Gastrocnemius medialis (tissue), 4 donors: ENCODE results near the gene STOX1. TPM values are rescaled to one million over a fixed set of nuclear protein-coding genes. Genes with fewer than 3 reads are reported as not detected.
A peak's percentile ranks its signal among the peaks of the same experiment; 100 is the strongest.

ENCODE experiments used
- ATAC-seq, 2 donors: fragments of 150-250 bp; one replicate each; pipeline ENCODE4 v1.9.1; 2016
- DNase-seq, 2 donors: peaks; one replicate each; pipeline ENCODE4 v3.0.0-alpha.2; 2019
- H3K27ac ChIP-seq, 4 donors: fragments of 200-600 bp; sonication (generic); 1 replicate in 1 of 4; 2 replicates in 3 of 4; pipeline ENCODE4 v1.5.1; 2016 to 2018; ENCODE audit warnings: mild to moderate bottlenecking in 2 of 4, moderate library complexity in 1 of 4
- H3K27me3 ChIP-seq, 3 donors: fragments of 200-600 bp; sonication (generic) in 2 of 3; 1 replicate in 1 of 3; 2 replicates in 2 of 3; pipeline versions ENCODE4 v1.5.1 to v1.6.0; 2016 to 2019; ENCODE audit warnings: mild to moderate bottlenecking in 1 of 3, moderate library complexity in 1 of 3
- H3K36me3 ChIP-seq, 2 donors: fragments of 200-600 bp; sonication (generic) in 1 of 2; one replicate each; pipeline ENCODE4 v1.5.1; 2017 to 2018
- H3K4me1 ChIP-seq, 2 donors: fragments of 200-600 bp; sonication (generic) in 1 of 2; one replicate each; pipeline ENCODE4 v1.5.1; 2016 to 2017; ENCODE audit warnings: mild to moderate bottlenecking in 2 of 2
- H3K4me3 ChIP-seq, 4 donors: fragments of 200-600 bp; sonication (generic) in 3 of 4; 1 replicate in 1 of 4; 2 replicates in 3 of 4; pipeline ENCODE4 v1.5.1; 2016 to 2019; ENCODE audit warnings: mild to moderate bottlenecking in 2 of 4
- H3K9me3 ChIP-seq, 3 donors: fragments of 200-600 bp; sonication (generic) in 2 of 3; 1 replicate in 1 of 3; 2 replicates in 2 of 3; pipeline ENCODE4 v1.5.1; 2016 to 2019
- POLR2A ChIP-seq, 2 donors: fragments of 450-650 bp; IDR thresholded peaks; one replicate each; pipeline ENCODE4 v1.6.1; 2017; ENCODE audit warnings: antibody characterized with exemption in 2 of 2, mild to moderate bottlenecking in 2 of 2, moderate library complexity in 2 of 2
- in situ Hi-C, 4 donors: fragments of 200-750 bp; cut with MboI; loops; one replicate each; pipeline versions ENCODE4 v1.15.0 to v1.8.0; 2017; ENCODE audit warnings: low sequenced_read_pairs in 4 of 4
- intact Hi-C: fragments of 100-400 bp; cut with DNase I; formaldehyde crosslinking; loops from one replicate; pipeline ENCODE4 v1.15.1; 2023; ENCODE audit warnings: low total_unique reads
- total RNA-seq, 4 donors: library from RNA; depleted of rRNA; stranded (reverse); fragments of >200 nt; gene quantifications; one replicate each; pipeline versions ENCODE4 v1.1.0 to v1.2.3, GENCODE V29; 2016
- TF ChIP-seq, protein P1 (sequence below), 5 experiments: fragments of 450-650 bp in 3 of 5; fragments of 200-600 bp in 2 of 5; sonication (generic) in 2 of 5; IDR thresholded peaks in 4 of 5; conservative IDR thresholded peaks in 1 of 5; 1 replicate in 4 of 5; 2 replicates in 1 of 5; pipeline ENCODE4 v1.5.1; 2016 to 2019; ENCODE audit warnings: antibody characterized with exemption in 5 of 5, mild to moderate bottlenecking in 3 of 5, moderate library complexity in 3 of 5

STOX1 gene
- total RNA-seq, 4 donors from 2014 or later, result 0.10 to 1.5 (median 1.1) TPM

DNA sequence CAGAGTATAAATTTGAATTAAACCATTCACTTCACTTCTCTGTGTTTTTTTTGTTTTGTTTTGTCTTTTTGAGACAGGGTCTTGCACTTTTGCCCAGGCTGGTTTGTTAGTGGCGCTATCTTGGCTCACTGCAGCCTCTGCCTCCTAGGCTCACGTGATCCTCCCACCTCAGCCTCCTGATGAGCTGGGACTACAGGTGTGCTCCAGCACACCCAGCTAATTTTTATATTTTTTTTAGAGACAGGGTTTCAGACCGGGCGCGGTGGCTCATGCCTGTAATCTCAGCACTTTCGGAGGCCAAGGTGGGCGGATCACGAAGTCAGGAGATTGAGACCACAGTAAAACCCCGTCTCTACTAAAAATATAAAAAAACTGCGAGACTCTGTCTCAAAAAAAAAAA, 36.9 kb upstream of the STOX1 start:
- no peaks in the 10 kb centered on the region for H3K9me3 ChIP-seq
- H3K4me3 ChIP-seq, result no peak overlapping the region
- H3K36me3 ChIP-seq, result peaks cover 5 to 86% of the 10 kb centered on the region in 2 donors
- in situ Hi-C loops, result loop anchor here in 1 of 4 donors (10.0 kb wide), 1 partner anchor 104 kb away; no protein-coding TSS in a partner anchor
- H3K27me3 ChIP-seq, result no peaks in the 10 kb centered on the region
- no peak overlapping the region for H3K27ac ChIP-seq
- intact Hi-C loops, result no loop called here
- TF ChIP-seq POLR2A (IDR thresholded peaks at IDR 0.05), result no peak
- TF ChIP-seq, protein P1, sequence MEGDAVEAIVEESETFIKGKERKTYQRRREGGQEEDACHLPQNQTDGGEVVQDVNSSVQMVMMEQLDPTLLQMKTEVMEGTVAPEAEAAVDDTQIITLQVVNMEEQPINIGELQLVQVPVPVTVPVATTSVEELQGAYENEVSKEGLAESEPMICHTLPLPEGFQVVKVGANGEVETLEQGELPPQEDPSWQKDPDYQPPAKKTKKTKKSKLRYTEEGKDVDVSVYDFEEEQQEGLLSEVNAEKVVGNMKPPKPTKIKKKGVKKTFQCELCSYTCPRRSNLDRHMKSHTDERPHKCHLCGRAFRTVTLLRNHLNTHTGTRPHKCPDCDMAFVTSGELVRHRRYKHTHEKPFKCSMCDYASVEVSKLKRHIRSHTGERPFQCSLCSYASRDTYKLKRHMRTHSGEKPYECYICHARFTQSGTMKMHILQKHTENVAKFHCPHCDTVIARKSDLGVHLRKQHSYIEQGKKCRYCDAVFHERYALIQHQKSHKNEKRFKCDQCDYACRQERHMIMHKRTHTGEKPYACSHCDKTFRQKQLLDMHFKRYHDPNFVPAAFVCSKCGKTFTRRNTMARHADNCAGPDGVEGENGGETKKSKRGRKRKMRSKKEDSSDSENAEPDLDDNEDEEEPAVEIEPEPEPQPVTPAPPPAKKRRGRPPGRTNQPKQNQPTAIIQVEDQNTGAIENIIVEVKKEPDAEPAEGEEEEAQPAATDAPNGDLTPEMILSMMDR (IDR thresholded peaks at IDR 0.05 in 4 of 5, conservative IDR thresholded peaks at IDR 0.05 in 1 of 5), result no peak
- H3K4me1 ChIP-seq, result no peaks in the 10 kb centered on the region
- ATAC-seq (no peak), DNase-seq (no peak)

DNA sequence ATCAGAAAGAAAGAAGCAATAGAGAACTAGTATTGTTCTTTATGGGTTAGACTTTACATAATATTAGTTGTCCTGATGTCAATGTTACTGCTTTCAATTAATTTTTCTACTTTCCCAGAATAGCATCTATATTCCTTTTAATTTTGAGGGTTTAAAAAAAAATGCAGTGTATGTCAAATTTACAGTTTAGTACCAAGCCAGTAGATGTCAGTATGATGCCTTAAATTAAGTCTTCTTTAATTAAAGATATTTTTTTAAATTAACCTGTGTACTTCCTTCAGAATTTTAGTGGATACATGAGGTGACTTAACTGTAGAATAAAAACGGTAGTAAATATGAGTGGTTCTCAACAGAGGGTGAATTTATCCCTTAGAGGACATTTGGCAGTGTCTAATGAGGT, 35.2 kb upstream of the STOX1 start:
- no peak for DNase-seq
- H3K36me3 ChIP-seq, result peaks cover 2 to 76% of the 10 kb centered on the region in 2 donors
- no peaks in the 10 kb centered on the region for H3K4me1 ChIP-seq
- TF ChIP-seq, protein P1 (IDR thresholded peaks at IDR 0.05 in 4 of 5, conservative IDR thresholded peaks at IDR 0.05 in 1 of 5), result peak in 1 of 5 experiments; percentile 22
- TF ChIP-seq POLR2A (IDR thresholded peaks at IDR 0.05), result no peak
- in situ Hi-C loops, result loop anchor here in 1 of 4 donors (10.0 kb wide), 1 partner anchor 103 kb away; no protein-coding TSS in a partner anchor
- H3K27ac ChIP-seq, result no peak overlapping the region
- H3K27me3 ChIP-seq, result no peaks in the 10 kb centered on the region
- no peaks in the 10 kb centered on the region for H3K9me3 ChIP-seq
- ATAC-seq, result no peak
- intact Hi-C loops, result no loop called here
- no peak overlapping the region for H3K4me3 ChIP-seq

DNA sequence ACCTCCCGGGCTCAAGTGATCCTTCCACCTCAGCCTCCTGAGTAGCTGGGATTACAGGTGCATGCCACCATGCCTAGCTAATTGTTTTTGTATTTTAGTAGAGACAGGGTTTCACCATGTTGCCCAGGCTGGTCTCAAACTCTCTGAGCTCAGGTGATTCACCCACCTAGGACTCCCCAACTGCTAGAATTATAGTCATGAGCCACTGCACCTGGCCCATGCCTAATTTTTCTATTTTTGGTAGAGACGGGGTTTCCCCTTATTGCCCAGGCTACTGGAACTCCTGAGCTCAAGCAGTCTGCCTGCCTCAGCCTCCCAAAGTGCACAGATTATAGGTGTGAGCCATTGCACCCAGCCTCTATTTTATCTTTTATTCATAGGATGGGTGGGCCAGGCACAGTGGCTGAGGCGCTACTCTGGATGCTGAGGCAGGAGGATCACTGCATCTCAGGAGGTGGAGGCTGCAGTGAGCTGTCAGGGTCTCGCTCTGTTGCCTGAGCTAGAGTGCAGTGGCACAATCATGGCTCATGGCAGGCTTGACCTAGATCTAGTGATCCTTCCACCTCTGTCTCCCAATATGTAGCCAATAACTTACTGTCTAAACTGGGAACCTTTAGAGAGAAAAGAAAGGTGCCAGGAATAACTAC, 31.3 kb upstream of the STOX1 start:
- no peaks in the 10 kb centered on the region for H3K27me3 ChIP-seq
- H3K4me1 ChIP-seq, result no peaks in the 10 kb centered on the region
- DNase-seq (no peak), ATAC-seq (no peak)
- H3K27ac ChIP-seq, result no peak overlapping the region
- H3K9me3 ChIP-seq, result no peaks in the 10 kb centered on the region
- TF ChIP-seq, protein P1 (IDR thresholded peaks at IDR 0.05 in 4 of 5, conservative IDR thresholded peaks at IDR 0.05 in 1 of 5), result no peak
- TF ChIP-seq POLR2A (IDR thresholded peaks at IDR 0.05), result no peak
- intact Hi-C loops (loop anchor here (5.0 kb wide), 1 partner anchor 101 kb away; no protein-coding TSS in a partner anchor), in situ Hi-C loops (loop anchor here in 1 of 4 donors (10.0 kb wide), 1 partner anchor 99 kb away; no protein-coding TSS in a partner anchor)
- H3K4me3 ChIP-seq, result no peak overlapping the region
- peaks cover 0 to 37% of the 10 kb centered on the region in 2 donors for H3K36me3 ChIP-seq

DNA sequence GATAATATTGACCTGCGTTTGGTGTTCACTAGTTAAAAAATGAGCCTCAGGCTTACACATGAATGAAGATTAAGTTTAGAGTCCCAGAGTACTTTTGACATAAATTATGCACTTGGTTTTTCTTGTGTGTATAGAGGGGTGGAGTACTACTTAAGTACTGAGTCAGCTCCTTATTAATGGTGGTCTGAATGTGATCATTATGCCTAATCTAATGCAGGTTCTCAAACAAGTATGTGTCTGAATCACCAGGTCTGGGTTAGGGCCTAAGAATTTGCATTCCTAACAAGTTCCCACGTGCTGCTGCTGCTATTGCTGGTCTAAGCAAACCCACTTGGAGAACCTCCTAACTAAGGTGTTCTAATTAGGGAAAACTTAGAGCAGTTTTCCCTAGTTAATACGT, 30.7 kb upstream of the STOX1 start:
- DNase-seq (no peak), ATAC-seq (no peak)
- H3K27ac ChIP-seq, result no peak overlapping the region
- H3K27me3 ChIP-seq, result no peaks in the 10 kb centered on the region
- intact Hi-C loops (loop anchor here (5.0 kb wide), 1 partner anchor 101 kb away; no protein-coding TSS in a partner anchor), in situ Hi-C loops (loop anchor here in 1 of 4 donors (10.0 kb wide), 1 partner anchor 98 kb away; no protein-coding TSS in a partner anchor)
- H3K36me3 ChIP-seq, result peaks cover 0 to 33% of the 10 kb centered on the region in 2 donors
- H3K9me3 ChIP-seq, result no peaks in the 10 kb centered on the region
- no peaks in the 10 kb centered on the region for H3K4me1 ChIP-seq
- TF ChIP-seq, protein P1 (IDR thresholded peaks at IDR 0.05 in 4 of 5, conservative IDR thresholded peaks at IDR 0.05 in 1 of 5), result no peak
- no peak for TF ChIP-seq POLR2A (IDR thresholded peaks at IDR 0.05)
- no peak overlapping the region for H3K4me3 ChIP-seq
